ENCODE results near the gene CHCHD4.
A peak's percentile ranks its signal among the peaks of the same experiment; 100 is the strongest.

The CHCHD4 gene

DNA sequence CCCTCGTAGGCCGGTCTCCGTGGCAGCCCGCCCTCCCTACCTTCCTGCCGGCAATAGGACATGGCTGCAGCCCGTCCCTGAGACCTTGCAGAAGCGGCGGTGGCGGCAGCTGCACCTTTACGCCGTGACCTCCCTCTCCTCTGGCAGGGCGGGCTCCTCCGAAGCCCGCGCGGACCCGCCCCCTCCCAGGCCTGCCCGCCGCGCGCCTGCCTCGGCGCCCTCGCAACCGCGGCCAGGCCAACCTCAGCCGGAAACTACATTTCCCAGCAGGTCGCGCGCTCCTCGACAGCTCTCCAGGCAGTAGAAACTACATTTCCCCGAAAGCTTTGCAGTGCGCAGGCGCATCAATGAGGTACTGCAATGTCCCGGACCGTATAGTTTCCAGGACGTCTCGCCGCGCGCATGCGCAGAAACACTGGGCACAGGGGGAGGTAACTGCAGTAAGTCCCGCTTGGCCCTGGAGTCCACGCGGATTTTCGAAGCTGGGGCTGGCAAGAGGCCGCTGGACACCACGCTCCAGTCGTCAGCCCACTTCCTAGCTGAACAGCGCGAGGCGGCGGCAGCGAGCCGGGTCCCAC is at the start of gene CHCHD4, which contains the start of gene TMEM43:
Gene CHCHD4 (minus strand): TSS at position 256 of the 578 bp plus-strand sequence. CDS start 194 bp downstream, at position 62.
Gene TMEM43 (plus strand): TSS at position 438 of the 578 bp plus-strand sequence. CDS start 142 bp downstream, outside the sequence.
- DNase-seq (ENCODE audit: low read depth in 2 of 3, low spot score in 2 of 3), result peak; percentile 86 to 92 (median 87)

DNA sequence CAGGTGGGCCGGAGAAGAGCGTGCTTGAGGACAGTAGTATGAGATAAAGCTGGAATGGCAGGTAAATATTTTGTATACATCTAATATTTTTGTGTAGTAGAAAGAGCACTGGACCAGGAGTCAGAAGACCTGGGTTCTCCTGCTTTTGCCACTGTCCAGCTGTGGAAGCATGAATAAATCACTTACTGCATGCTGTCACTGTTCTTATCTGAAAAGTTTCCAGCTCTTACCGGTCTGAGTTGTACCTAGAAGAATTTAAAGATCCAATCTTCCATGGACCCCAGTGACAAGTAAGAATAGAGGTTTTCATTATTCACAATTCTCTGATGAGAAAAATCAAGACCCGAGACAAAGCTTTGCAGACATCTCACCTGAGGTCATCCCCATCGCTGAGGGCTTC is 47.8 kb upstream of the CHCHD4 start:
- no peak for DNase-seq (ENCODE audit: low read depth in 2 of 3, low spot score in 2 of 3)

DNA sequence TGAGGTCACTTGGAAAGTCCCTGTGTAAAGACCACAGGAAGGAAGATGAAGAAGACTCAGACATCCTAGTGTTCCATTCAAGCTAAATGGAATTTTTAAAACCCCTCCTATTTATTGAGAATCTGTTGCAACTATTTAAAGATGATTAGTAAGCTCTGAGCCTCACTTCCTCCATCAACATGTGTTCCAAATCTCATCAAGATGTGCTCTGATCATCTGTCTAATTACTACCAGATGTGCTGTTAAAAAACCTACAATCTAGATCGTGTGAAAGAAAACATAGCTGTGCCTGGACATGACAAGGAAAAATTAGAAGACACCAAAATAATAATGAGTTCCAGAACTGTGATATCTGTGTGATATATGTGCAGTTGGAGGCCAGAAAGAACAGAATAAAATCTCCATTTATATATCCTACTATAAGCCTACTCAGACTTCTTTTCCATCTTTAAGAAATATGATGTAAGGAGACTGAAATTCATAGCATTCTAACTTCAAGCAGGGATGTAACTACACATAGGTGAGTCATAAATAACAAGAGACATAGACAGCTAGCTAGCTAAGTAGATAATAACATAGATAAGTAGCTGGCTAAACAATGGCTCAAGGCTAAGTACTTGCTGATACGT is 46.0 kb upstream of the CHCHD4 start:
- DNase-seq (ENCODE audit: low read depth in 2 of 3, low spot score in 2 of 3), result no peak

DNA sequence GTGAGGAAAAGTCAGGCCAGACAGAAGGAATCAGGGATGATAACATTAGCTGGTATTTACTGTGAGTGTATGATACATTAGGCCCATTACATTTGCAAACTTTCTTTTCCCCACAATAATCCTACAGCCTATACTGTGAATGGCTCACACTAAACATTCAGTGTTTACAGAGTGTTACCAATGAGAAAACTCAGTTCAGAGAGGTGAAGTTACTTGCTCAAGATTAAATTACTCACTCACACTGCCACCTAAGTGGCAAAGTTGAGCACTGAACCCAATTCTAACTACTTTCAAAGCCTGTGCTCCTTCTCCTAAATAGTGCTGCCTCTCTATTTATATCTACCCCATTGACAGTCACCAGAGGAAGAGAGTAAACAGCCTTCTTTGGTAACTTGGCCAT is 45.2 kb upstream of the CHCHD4 start:
- DNase-seq (ENCODE audit: low read depth in 2 of 3, low spot score in 2 of 3), result no peak

DNA sequence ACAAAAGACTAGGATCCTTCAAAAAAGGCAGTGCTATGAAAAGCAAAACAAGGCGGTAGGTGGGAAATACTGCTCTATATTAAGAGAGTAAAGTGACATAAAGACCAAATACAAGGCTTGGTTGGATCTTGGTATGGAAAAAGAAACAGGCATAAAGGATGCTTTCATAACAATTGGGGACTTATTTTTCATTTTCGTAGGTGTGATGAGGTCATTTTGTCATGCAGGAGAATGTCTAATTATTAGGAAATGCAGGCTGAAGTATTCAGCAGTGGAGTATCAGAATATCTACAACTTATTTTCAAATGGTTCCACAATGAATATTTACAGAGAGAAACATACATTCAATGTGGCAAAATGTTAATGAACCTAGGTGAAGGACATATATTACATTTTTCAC is 44.8 kb upstream of the CHCHD4 start:
- DNase-seq (ENCODE audit: low read depth in 2 of 3, low spot score in 2 of 3), result no peak

DNA sequence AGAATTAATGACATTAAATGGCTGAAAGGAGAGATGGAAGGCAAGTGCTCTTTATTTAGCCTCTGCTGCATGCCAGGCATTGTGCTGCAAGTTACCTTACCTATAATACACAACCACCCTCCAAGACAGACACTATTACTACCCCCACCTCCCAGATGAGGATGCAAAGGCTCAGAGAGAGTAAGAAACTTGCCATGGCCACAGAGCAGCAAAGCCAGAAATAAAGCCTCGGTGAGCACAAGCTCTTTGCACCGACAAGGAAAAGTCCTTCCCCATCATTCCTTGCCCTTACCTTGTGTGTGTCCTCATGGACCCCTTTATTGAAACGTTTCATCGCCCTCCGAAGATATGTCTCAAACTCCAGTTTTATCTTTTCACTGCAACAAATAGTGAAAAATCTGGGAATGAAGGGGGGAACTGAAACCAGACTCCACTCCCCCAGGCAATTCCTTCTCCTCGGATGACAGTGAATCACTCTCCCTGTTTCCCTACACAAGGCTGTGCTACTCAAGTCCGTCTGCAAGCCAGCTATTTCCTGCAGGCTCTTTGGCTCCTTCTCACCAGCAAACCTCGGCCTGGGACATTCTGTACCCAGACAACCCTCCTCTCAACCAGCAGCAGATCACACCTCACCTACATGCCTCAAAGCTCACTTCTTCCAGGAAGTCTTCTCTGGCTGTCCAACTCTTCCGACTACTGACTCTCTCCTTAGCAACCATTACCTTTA is 42.4 kb upstream of the CHCHD4 start:
- DNase-seq (ENCODE audit: low read depth in 2 of 3, low spot score in 2 of 3), result no peak

DNA sequence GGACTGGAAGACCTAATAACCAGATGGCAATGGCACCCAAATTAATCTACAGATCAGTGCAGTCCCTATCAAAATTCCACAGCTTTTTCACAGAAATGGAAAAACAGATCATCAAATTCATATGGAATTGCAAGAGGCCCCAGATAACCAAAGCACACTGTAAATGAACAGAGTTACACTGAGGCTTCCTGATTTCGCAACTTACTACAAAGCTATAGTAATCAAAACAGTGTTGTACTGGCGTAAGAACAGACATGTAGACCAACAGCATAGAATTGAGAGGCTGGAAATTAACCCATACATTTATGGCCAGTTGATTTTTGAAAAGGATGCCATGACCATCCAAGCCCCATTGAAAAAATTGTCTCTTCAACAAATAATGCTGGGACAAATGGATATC is 37.5 kb upstream of the CHCHD4 start:
- DNase-seq (ENCODE audit: low read depth in 2 of 3, low spot score in 2 of 3), result no peak

DNA sequence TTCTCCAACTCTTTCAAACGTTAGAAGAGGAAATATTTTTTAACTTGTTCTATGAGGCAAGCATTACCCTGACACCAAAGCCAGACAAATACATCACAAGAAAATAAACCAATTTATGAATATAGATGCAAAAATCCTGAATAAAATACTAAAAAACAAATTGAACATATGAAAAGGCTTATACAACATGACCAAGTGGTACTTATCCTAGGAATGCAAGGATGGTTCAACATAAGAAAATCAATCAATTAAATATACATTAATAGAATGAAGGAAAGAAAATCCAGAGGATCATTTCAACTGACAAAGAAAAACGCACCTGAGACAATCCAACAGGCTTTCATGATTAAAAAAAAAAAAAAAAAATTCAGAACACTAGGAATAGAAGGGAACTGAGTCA is 36.6 kb upstream of the CHCHD4 start:
- no peak for DNase-seq (ENCODE audit: low read depth in 2 of 3, low spot score in 2 of 3)

DNA sequence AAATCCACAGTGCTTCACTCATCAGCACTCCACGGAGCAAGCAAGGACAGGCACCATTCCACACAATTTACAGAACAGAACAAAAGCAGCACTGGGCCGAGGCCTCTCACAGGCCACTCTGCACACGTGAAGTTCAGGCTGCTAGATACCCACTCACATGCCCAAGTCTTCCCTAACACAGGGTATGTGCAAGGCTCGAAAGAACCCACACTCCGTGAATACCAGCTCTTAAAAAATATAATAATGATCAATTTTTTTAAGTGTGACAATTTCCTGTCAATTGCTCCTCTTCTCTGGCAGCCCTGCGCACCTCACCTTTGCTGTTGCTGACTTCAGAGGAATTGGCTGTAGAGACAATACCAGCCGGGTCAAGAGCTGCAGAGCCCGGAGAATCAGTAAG is 34.8 kb upstream of the CHCHD4 start:
- no peak for DNase-seq (ENCODE audit: low read depth in 2 of 3, low spot score in 2 of 3)

DNA sequence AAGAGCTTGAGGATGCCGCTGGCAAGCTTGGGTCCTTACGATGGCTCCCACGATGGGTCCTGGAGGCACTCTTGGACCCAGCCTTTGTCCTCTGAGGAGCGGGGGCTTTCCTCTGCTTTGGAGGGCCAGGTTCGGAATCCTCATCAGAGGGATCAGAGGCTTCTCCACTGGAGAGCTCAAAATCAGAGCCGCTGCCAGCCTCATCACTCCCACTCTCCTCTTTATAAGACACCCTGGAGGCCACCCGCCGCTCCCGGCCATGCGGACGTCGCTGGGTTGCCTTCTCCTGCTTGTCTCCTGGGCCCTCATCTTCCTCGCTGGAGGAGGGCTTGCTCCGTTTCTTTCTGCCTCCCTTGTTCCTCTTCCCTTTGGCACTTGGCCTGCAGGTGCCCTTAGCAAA is 33.7 kb upstream of the CHCHD4 start:
- DNase-seq (ENCODE audit: low read depth in 2 of 3, low spot score in 2 of 3), result no peak

DNA sequence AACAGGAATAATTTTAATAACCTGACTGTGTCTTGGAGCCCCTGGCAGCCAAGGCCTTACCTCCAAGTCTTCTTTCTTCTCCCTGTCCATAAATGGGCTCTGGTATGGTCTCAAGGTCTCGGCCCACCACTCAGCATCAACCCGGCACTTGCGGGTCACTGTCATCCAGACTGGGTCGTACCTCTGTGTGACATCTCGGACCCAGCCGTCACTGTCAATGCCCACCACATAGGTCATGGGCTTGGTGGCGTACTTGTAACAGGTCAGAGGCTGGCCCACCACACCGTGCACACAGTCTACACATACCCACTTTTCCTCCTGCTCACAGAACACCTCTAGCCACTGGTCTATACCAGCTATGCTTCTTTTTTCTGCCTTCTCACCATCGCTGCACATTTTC is 33.3 kb upstream of the CHCHD4 start:
- DNase-seq (ENCODE audit: low read depth in 2 of 3, low spot score in 2 of 3), result no peak

DNA sequence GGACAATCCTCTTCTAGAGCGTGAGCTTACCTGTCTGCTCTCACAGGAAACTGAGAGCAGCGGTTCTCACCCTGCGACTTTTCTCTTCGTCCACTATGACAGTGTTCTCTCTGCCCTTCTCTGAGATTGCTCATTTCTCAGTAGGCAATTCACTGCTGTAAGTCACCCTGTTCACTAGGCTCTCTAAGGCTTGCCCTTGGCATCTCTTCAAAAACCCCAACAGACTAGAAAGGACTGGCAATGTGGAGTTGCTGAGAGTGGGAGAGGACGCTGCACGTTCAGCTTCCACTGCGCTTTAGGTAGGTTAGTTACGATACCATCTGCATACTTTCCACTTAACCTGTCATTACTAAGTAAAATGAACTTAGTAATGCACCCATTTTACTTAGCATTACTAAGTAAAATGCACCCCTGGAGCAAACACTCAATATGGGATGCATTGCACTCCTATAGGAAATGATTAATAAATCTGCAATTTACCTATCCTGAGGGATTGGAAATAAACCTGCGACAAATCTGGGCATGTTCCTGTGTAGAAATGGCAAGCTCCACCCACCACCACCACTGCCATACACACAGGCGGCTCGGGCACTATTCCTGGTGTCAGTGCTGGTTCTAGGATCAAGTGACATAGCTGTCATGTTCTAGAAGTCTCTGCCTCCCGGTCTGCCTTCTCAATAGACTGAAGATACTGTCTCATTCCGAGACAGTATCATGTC is 32.3 kb upstream of the CHCHD4 start:
- no peak for DNase-seq (ENCODE audit: low read depth in 2 of 3, low spot score in 2 of 3)

DNA sequence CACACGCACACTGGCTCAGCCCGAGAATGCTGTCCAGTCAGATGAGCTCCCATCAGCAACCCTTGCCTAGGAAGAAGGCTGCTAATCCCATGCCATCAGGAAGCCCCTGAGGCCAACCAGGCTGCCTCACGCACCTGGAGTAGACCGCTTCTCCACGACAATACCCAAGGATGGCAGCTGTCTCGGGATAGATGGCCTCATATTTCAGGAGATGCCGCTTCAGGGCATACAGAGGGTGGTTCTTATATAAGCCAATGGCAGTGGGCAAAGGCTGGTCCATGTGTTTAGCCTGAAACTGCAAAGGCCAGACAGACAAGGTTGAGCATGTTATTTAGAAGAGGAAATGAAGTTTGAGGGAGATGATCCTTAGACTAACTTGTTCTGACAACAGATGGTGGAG is 31.5 kb upstream of the CHCHD4 start:
- DNase-seq (ENCODE audit: low read depth in 2 of 3, low spot score in 2 of 3), result no peak

DNA sequence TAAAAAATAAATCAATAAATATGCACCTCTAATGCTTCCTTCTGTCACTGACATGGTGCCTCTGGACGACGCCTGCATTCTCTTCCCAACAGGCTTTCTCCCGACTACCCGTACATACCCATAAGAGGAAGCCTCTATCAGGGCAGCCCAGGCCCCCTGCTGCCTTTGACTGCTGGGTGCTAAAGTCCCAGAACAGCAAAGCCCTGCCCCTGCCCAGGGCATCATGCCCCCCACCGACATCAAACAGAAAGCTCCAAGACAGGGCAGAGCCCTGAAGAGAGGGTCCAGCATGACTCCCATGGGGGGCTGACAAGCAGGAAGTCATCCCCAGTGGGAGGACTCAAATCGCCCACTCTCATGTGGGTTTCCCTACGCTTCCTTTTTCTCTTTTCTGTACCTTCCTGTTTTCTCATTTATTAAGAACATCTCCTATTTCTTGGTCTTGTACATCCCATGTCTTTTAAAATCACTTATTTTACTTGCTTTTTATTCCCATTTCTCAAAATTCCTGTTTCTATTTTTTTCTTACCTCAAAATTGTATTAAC is 30.3 kb upstream of the CHCHD4 start:
- no peak for DNase-seq (ENCODE audit: low read depth in 2 of 3, low spot score in 2 of 3)

DNA sequence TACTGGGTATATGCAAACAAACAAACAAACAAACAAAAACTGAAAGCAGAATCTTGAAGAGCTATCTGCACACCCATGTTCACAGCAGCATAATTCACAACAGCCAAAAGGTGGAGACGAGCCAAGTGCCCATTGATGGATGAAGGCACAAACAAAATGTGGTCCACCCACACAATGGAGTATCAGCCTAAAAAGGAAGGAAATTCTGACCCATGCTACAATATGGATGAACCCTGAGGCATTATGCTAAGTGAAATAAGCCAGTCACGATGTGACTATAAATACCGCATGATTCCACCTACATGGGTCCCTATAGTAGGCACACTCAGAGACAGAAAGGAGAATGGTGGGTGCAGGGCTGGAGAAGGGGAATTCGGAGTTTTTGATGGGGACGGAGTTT is 29.6 kb upstream of the CHCHD4 start:
- DNase-seq (ENCODE audit: low read depth in 2 of 3, low spot score in 2 of 3), result no peak

DNA sequence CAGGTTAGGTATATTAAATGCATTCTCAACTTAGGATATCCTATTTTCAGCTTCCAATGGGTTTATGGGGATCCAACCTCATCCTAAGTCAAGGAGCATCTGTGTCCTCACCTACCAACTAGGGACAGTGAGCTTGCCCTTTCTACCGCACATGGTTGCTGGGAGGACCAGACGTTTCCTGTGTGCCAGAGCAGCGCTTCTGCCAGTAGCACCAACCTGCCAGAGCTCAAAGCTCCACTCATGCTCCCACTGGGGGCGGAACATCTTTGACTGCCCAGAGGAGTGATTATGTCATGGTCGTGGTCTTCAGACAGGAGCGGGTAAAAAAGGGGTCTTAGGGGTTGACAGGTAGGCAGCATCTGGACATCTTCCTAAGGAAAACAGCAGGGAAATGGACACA is 29.0 kb upstream of the CHCHD4 start:
- DNase-seq (ENCODE audit: low read depth in 2 of 3, low spot score in 2 of 3), result no peak

DNA sequence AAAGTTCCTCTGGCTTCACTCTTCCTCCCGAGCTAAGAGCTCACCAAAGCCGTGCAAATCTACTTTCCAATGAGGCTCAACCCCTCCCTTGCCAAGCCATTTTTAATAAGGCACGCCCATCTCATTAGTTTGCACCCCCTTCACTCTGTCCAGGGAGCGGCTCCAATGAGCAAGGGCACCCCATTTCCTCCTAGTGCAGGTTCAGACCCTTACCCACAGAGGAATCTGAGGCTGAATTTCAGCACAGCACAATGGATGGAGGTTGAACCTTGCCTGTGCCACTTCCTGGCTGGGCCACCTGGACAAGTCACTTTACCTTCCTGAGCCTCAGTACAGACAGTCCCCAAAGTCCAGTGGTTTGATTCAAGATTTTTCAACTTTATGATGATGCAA is 28.3 kb upstream of the CHCHD4 start:
- DNase-seq (ENCODE audit: low read depth in 2 of 3, low spot score in 2 of 3), result no peak

DNA sequence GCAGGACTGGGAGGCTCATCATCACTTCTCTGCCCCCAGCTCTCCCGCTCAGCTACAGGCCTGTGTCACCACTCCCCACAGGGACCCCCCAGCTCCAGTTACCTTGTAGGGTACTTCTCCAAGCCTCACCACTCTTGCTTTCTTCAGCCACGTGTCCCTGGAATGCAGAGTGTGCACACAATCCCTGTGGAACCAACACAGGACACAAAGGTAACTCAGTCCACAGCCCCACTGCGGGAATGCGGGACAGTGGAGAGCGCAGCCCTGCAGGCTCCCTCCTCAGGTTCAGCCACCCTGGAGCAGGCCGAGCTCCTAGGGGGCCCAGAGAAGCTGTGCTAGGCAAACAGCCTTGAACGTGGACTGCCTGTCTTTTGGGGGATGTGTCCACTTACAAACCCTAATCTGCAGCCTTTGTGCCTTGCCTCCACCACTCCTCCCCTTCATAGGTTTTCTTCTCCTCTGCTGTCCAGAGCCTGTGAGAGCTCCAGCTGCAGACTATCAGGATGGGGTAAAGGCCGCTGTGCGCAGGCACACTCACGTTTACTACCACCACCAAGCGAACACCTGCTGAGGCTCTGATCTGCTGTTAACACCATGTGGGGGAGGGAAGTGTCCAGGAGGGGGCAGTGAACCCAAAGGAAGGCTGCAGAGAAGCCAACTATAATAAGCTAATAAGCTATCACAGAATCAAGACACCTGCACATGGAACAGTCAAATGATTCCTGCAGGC is 27.7 kb upstream of the CHCHD4 start:
- DNase-seq (ENCODE audit: low read depth in 2 of 3, low spot score in 2 of 3), result no peak

DNA sequence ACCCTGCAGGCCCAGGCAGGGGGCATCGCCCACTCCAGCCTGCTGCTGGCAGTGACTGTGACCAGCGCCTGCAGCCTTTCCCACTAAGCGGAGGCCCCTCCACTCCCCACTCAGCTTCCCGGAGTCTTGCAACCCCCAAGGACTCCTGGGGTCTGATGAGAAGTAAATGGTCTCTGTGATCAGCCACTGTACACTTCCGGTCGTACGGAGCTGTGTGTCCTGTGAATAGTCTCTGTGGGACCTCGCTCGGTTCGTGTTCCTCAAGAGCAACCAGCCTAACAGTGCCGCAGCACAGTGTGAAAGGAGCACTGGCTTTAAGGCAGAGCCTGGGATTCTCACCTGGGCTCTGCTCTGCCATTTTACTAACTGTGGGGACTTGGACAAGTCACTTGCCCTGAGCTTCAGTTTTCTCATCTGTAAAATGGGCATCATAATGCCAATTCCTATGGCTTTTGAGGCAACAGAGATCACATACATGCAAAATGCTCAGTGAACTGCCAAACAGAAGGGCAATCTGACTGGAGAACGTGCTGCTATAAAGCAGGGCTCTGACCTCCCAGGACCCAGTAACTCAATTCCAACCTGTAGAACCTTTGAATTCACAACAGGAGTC is 26.9 kb upstream of the CHCHD4 start:
- no peak for DNase-seq (ENCODE audit: low read depth in 2 of 3, low spot score in 2 of 3)

DNA sequence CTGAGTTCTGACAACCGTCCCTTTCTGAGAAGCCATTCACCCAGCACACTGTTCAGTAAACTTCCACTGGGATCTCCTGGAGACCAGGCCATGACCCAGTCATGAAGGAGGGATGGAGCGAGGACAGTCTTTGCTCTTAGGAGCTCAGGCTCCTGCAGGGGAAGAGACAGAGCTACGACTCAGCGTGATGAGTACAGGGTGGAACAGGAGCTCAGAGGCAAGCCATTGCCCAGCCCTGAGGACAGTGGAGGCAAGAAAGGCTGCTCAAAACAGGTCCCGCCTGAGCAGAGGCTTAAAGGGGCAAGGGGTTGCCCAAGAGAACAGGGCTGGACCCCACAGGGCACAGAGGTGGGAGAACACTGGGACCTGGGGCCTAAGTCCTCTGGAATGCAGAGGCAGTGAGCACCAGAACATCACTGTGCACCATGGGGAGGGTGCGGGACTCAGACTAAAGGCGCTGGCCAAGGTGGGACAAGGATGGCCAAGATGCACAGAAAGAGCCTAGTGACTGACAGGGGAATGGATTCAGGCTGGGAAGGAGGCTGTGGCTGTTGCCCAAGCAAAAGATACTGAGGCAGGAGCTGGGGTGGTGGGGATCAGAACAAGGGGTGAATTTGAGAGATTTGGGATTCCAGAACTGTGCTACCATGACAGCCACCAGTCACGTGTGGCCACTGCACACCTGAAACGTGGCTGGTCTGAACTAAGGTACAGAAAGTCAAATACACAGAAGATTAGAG is 26.0 kb upstream of the CHCHD4 start:
- DNase-seq (ENCODE audit: low read depth in 2 of 3, low spot score in 2 of 3), result no peak

Measured in activated CD8-positive, alpha-beta memory T cell treated with anti-CD3 and anti-CD28 coated beads for 48 hours (primary cell).